Stimulated activated CD4-positive, alpha-beta T cell treated with anti-CD3 and anti-CD28 coated beads, TNF-alpha, amount 100 ng/mL, for 1 hour (primary cell): Measurements from ENCODE around the gene ALX1.
"Not testable (repeated sequence)": the region's sequence is repeated elsewhere in the genome, so short reads cannot be mapped to it uniquely, and the experiment has no call there.

Source experiments
- DNase-seq, 3 donors: peaks; one replicate each; pipeline ENCODE4 v3.0.0-alpha.2; 2020; ENCODE audit warnings: low read depth in 3 of 3, low spot score in 1 of 3

ALX1 gene

DNA sequence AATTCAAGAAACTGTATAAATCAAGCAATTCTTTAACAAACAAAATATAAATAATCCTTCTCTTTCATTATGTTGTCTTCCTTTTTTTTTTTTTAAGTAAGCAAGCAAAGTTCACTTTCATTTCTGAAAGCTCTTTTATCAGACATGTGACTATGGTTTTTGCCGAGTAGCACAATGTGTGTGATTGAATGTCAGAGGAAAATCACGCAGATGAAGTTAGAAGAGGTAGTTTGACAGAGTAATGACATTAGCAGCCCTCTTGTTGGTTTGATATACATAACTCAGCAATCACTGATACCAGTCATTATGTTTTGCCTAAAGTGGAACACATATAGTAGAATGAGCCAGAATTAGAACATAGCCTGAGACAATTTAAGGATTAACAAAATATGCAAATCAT, 19.0 kb downstream of the ALX1 start:
- DNase-seq, result no peak

DNA sequence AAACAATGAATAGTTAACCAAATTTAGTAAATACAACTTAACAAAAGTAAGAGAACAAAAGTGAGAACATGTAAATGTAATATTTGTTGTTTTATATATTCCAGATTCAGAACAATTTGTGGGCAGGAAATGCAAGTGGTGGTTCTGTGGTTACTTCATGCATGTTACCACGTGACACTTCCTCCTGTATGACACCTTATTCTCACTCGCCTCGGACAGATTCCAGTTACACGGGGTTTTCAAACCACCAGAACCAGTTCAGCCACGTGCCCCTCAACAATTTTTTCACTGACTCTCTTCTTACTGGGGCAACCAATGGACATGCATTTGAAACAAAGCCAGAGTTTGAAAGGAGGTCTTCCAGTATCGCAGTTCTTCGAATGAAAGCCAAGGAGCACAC, 21.0 kb downstream of the ALX1 start:
- no peak for DNase-seq

DNA sequence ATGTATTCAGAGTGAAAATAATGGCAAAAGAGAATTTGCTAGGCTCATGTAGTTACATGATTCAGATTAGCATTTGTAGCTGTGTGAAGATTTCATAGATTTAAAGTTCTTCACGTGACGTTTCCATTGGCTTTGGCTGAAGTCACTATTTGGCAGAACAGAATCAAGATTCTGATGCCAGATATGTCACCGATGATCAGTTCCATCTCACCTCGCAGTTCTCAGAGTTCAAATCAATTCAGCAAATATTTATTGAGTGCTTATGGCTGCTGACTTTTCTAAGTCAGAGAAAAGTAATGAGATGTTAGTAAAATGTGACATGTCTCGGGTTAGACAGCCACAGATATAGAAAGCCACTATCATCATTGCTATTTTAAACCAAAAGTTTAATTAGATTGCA, 28.4 kb downstream of the ALX1 start:
- no peak for DNase-seq

DNA sequence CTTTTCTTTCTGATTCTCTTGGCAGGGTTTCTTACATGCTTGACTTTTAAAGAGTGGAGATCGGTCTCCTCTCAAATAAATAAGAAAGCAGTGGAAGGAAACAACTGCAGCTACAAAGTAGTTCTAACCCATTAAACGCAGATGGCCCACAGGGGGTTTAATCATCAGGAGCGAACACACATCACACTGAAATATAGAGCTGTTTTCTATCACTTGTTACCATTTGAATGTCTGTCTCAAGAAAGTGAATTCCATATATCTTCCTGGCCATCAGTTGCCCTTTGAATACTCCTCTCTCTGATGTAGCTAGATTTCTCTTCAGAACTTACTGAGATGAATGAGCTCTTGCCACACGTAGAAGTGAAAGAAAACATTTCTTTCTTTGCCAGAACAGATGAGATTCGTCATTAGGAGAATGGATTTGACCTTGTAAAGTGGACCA, 29.1 kb downstream of the ALX1 start:
- no peak for DNase-seq

DNA sequence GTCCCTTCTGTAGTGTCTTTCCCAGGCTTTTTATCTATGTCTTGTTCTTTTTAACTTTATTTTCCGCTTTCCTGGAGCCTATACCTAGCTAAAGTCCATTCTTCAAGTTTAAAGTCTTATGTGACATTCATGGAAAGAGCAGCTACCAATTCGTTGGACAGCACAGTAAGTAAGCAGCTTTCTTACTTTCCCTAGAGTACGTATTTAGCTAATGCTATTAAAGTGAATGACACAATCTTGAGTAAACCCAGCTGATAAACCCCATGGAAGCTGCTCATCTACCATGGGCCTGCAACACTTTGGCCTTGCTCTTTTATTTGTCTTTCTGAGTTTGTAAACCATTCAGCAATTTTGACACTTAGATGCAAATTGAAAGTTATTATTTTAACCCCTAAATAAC, 30.0 kb downstream of the ALX1 start:
- no peak for DNase-seq

DNA sequence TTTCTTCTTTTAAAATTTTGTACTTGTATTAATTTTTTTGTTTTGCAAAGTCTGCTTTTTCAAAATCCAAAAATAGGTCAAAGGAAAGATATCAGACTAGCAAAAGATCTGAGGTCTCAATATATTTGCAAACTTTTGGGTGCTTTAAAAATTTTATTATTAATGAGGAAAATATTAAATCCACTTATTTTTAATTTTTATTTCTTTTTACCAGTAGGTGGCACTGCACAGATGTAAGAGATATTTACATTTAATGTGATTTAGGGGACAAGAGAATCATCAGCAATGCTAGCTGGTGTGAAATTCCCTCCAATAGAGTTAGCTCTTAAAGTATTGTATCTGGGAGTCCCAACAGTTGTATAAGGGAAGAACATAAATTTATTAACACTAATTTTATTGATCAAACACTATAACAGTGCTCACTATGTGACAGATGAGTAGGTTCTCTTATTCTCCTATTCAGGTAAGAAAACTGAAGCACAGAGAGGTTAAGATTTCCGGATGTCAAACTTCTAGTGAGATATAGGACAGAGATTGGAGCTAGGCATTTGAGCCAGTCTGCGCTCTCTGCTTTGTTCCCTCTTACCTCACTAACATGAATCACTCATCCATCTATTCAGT, 30.5 kb downstream of the ALX1 start:
- DNase-seq, result no peak

DNA sequence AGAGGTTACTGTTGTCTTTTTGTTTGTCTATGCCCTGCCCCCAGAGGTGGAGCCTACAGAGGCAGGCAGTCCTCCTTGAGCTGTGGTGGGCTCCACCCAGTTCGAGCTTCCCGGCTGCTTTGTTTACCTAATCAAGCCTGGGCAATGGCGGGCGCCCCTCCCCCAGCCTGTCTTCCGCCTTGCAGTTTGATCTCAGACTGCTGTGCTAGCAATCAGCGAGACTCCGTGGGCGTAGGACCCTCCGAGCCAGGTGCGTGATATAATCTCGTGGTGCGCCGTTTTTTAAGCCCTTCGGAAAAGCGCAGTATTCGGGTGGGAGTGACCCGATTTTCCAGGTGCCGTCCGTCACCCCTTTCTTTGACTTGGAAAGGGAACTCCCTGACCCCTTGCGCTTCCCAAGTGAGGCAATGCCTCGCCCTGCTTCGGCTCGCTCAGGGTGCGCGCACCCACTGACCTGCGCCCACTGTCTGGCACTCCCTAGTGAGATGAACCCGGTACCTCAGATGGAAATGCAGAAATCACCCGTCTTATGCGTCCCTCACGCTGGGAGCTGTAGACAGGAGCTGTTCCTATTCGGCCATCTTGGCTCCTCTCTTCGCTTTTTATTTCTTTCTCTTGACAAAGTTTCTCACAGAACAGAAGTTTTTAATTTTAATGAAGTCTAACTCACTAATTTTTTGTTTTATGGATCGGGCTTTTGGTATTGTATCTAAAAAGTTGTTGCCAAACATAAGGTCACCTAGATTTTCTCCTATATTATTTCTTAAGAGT, 38.0 kb downstream of the ALX1 start:
- DNase-seq, result not testable (repeated sequence)

DNA sequence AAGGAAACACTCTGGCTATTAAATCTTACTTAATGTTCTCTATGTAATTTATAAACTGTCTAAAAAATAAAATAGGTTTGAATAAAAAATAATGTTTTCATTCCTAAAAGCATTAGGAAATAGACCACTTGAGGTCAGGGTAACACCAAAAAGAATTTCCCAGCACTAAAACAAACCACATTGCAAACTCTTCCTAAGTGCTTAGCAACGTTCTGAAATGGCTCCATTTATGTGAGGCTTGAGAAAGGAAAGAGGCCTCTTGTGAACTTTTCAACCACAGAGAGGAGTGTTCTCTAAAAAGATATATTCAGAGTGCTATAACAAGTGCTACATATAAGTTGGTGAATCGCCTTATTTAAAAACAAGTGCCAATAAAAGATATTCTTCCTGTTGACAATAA, 42.7 kb downstream of the ALX1 start:
- DNase-seq, result no peak

DNA sequence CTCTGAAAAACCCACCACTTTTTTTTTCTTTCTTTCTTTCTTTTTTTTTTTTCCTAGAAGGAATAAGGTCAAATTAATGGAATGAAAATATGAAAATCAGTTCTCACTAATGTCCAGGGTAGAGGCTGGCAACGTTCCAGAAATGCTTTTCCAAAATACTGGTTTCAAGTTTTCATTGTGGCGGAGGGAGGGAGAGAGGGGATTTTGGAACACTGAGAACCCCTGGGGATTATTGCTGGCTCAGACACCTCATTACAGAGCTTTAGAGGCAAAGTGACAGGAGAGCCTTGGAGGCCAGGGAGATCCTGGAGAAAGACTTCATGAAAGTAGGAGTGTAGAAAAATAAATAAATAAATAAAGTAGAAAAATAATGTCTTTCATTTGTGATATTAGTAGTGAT, 45.4 kb downstream of the ALX1 start:
- DNase-seq, result no peak

DNA sequence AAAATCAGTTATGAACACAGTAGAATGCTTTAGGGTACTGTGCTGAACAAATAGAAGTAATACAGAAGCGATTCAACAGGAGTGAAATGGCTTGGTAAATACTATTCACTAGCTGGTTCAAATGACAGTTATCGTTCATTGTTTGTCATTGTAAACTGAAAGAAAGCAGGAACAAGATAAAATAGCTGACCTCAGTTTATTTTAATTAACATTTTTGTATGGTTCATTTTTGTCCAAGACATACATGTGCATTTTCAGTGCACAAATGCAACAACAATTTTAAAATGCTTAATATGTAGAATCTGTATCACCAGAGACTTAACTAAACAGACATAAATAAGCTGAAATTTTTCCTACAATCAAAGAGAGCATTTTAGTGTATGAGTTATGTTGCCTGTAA, 49.9 kb downstream of the ALX1 start:
- no peak for DNase-seq

DNA sequence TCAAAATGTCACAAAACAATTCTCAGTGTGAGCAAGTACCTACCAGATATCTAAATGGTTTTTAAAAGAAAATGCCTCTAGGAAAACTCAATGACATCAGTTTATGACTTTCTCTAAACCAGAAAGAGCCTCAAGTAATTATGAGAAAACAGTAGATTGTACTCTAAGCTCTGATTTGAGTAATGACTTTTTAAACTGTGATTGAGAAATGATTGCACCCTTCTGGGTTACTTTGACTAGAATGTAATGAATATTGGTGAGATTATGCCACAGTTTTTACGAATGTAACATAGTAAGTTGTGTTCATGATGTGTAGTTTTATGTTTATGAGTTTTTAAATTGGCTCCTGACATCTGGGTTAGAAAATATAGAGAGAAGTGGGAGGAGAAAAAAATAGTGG, 68.8 kb downstream of the ALX1 start:
- DNase-seq, result no peak

DNA sequence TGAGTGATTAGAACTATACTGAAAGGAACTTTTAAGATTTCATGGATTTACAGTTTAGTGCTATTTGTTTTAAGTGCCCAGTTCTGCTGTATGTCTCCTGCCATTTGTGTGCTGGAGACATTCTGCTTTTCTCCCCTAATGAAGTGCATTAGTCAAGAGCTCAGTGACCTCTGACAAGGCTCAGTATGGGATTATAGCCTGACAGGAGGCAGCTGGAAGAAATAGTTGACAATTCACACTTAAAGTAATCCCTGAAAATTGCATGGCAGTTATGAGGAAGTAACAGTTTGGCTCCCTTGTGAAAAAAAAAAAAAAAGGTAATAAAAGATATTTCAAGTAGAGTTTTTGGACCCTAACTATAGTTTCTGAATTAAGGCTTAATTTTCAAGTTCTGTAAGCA, 70.3 kb downstream of the ALX1 start:
- no peak for DNase-seq
